Epidermal melanocyte (primary cell): ENCODE data around the gene ATG2B.
"Not testable (repeated sequence)": the region's sequence is repeated elsewhere in the genome, so short reads cannot be mapped to it uniquely, and the experiment has no call there.

Experiments
- DNase-seq: peaks from one replicate; pipeline ENCODE4 v3.0.0; 2011; ENCODE audit warnings: low spot score; ENCODE audit not compliant: insufficient read length

ATG2B gene

DNA sequence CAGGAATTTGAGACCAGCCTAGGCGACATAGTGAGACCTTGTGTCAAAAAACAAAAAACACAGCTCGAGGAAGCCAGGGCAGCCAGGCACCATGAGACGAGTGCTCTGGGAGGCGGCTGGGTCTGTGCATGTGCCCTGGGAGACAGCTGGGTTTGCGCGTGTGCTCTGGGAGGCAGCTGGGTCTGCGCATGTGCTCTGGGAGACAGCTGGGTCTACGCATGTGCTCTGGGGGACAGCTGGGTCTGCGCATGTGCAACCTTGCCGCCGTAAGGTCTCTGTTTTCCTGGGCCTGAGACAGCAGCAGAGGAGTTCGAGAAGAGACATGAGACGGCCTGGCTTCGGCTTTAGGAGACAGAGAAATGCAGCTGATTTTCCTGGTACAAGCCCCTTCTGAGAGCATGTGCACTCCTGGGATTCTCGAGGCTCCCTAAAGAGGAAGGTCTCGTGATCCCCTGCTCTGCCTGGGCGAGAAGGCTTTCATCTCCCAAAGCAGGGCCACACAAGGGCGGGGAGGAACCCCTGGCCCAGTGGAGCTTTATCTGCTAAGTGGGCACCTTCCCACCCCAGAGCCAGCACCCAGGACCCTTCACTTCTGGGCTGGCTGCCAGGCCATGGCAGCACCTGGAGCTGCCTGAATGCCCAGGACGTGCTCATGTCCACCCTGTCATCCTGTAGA is 110.7 kb downstream of the ATG2B start:
- DNase-seq = no peak

DNA sequence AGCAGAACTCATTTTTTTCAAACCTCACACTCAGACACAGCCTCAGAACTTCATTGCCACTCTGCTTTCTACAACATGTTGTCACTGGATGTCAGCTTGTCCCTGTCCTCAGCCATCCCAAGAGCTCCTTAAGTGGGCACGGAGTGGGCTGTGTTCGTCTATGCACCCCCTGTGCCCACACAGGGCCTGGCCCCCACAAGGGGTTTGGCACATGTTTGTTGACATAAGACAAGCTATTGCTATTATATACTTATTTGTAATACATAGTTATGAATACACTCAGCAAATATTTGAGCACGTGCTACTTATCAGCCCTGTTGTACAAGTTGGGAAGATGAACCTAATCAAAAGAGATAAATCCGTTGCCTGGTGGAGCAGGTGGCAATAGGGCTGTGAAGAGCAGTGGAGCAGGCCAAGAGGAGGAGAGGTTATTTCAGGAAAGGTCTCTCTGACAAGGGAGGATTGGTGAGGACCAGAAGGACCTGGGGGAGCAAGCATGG is 111.4 kb downstream of the ATG2B start:
- DNase-seq = no peak

DNA sequence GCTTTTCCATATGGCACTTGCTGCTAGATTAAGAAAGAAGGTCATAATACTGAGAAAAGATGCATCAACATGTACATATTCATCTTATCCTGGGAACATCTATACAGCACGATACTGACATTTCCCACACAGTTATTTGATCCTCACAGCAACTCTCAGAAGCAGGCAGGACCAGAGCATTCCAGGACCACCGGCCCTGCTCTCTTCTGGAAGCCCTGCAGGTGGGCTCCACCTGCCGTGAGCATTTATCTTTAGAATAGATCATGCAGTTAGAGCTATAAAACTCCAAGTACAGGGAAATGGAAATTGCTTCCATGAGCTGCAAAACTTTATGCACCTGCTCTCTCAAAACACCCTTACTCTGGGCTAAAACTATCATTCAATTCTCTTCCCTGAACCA is 112.7 kb downstream of the ATG2B start:
- no peak for DNase-seq

DNA sequence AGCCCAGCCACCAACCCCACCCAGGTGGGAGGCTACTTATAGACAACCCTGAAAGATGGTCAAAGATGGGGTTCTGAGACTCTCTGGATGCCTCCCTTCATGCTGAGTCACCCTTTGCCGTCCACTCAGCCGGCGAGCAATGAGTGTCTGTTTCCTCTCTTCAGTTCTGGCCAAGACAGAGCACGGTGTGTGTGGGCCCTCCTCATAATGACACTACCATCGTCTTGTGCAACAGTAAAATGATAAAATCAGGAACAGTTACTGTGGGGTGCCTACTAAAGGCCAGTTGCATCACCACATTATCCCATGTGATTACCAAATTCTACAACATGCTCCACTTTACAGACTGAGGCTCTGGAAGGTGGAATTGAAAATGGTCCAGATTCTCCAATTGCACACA is 114.1 kb downstream of the ATG2B start:
- no peak for DNase-seq

DNA sequence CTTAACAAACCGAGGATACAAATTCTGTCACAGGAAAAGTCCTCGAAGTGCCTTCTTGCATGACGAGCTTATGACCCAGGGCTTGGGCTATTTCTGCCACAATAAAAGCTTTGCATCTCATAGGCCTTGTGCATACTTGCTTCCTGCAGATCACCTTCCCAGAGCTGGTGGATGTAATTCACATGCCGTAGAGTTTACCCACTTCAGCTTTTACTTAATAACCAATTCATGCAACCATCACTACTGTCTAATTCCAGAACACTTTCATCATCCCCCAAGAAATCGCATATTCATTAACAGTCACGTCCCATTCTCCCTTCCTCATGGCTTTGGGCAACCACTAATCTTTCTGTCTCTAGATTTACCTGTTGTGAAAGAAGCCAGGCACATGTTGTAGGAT is 116.1 kb downstream of the ATG2B start:
- no peak for DNase-seq

DNA sequence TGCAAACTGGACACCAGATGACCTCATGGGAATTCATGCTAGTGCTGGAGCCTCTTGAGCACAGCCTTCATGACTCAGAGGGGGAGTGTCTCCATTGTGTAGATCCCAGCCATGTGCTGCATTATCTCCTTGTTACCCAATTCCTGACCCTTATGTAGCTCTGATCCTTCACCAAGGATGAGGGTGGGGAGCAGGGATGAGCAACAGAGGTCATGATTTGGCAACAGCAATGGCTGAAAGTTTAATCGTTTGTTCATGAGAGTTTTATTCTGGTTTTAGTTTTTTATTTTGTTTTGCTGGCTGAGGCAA is 116.6 kb downstream of the ATG2B start:
- DNase-seq = no peak

DNA sequence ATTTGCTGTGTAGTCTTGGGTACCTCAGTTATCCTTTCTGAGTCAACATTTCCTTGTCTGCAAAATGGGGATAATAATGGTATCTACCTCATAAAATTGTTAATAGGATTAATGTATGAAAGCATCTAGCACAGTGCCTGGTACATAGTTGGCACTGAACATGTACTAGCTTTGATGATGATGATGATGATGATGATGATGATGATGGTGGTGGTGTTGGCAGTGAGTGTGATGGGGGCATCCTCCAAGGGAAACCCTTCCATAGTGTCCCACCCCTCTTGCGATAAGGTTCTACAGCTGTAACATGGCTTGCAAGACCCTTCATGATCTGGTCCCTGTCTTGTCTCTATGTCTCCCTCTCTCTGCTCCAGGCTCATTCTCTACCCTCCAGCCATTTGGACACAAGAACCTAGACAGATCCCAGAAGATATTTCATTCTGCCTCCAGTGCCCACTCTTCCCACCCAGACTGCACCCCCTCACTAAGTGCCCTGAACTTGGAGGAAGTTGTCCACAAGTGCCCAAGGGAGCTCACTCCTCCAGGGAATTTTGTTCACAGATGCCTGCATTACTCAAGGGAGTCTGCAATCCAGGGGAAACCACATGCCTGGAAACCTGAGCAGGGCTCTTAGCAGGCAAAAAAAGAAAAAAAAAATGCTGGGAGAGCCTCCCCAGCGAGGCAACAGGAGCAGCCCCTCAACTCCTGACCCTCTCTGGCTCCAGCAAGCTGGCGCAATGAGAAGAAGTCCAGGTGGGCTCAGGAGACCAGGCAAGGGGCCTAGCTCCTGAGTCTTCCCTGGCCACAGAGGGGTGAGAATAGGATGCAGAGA is 117.2 kb downstream of the ATG2B start:
- DNase-seq = no peak

DNA sequence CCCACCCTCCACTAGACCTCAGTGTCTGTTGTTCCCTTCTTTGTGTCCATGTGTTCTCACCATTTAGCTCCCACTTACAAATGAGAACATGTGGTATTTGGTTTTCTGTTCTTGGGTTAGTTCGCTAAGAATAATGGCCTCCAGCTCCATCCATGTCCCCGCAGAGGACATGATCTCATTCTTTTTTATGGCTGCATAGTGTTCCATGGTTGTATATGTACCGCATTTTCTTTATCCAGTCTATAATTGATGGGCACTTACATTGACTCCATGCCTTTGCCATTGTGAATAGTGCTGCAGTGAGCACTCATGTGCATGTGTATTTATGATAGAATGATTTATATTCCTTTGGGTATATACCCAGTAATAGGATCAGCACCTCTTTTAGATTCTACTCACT is 118.1 kb downstream of the ATG2B start:
- not testable (repeated sequence) for DNase-seq

DNA sequence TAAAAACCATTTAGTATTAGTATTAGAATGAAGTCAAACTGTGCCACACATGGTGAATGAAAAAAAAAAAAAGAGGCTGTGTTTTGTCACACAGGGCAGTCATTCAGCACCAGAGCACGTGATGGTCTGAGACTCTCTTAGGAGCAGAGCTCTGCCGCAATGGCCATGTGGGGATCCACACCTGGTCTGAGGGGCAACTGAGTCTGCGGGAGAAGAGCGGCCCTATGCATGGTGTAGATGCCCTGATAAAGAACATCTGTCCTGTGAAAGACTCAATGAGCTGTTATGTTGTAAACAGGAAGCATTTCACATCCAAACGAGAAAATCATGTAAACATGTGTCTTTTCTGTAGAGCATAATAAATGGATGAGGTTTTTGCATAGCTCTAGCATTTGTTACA is 119.4 kb downstream of the ATG2B start:
- no peak for DNase-seq

DNA sequence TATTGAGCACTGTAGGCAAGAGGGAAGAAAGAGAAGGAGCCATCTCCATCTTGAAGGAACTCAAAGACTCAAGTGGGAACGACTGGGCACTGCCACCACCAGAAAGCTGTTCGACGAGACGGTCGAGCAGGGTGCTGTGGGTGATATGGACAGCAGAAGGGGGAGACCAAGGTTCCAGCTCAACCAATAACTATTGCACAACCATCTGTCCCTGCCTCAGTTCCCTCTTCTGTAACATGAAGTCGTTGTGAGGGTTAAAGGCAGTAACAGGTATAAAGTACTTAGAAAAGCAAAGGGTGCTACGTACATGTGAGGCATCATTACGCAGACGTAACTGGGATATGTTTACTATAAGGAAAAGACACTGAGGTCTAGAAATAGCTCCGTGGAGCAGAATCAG is 121.0 kb downstream of the ATG2B start:
- no peak for DNase-seq

DNA sequence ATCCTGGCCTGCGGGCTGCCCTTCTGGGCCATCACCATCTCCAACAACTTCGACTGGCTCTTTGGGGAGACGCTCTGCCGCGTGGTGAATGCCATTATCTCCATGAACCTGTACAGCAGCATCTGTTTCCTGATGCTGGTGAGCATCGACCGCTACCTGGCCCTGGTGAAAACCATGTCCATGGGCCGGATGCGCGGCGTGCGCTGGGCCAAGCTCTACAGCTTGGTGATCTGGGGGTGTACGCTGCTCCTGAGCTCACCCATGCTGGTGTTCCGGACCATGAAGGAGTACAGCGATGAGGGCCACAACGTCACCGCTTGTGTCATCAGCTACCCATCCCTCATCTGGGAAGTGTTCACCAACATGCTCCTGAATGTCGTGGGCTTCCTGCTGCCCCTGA is 122.5 kb downstream of the ATG2B start:
- DNase-seq = no peak

DNA sequence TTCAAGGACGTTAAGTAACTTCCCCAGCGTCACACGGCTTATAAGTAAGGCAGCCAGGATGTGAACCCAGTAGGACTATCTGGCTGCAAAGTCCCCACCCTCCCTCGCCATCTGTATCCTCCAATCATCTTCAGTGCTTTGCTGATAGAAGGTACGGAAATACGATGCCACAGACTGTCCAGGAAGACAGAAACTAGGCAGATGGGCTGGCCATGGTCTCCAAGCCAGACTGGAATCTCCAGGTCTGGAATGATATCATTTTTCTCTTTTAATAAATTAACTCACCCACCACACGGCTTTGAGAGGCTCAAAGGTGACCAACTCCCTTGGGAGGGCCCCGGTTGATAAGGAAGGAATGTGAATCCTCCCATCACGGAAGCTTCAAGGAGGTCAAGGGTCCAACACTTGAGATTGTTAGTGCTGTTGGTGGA is 123.4 kb downstream of the ATG2B start:
- no peak for DNase-seq

DNA sequence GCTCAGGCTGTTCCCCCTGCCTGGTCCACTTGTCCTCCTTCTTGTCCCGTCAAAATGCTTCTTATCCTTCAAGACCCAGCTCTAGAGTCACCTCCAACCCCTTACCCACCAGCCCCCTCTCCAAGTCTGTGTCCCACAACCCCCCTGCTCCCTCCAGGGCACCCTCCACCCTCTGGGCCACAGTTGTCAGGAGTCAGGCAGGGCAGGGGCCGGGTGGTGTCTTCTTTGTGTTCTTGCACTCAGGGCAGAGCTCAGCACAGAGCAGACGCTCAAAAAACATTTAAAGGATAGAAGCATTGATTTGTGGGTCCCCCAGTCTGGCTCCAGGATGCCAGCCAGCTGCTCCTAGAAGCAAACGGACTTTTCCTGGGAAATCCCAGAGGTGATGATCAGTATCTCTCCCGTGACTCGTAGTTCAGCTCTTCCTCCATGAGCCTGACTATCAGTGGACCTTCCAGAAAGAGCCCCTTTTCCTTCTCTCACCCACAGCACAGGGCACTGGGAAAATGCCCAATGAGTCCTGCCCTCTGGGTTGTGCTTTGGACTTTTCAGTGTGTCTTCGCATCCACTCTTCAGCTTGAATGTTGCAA is 124.4 kb downstream of the ATG2B start:
- DNase-seq = no peak

DNA sequence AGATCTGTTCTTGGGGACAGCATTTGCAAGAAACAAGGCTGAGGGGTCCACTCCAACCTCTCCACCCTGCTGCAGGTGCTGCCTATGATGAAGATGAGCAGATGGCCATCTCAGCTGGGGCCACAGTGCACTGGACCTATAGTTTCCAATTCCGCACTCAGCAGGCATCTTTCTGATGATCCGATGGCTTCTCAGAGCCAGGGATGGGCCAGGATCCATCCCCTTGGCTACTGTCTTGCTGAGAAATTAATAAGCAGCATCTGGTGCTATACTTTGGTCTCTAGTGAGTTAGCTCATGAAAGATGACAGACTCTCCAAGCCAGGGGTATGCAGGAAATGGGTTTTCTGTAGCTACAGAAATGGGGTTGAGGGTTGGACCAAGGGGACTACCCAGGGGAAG is 125.5 kb downstream of the ATG2B start:
- no peak for DNase-seq

DNA sequence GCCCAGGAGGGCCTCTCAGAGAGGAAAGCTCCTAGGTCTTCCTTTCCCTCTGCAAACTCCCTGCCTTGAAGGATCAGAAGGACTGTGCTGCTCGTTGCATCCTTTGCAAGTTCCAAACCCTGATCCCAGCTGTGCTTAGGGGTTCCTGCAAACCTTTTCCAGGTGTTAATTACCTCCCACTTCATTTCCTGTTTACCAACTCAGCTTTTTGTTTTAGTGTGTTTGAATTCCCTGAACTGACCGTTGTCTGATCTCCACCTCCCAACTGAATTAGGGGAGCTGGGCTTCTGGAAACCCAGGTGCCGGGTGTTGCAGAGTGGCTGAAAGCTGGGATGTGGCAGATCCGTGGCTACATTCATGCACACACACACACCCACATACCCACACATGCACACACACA is 127.7 kb downstream of the ATG2B start:
- no peak for DNase-seq

DNA sequence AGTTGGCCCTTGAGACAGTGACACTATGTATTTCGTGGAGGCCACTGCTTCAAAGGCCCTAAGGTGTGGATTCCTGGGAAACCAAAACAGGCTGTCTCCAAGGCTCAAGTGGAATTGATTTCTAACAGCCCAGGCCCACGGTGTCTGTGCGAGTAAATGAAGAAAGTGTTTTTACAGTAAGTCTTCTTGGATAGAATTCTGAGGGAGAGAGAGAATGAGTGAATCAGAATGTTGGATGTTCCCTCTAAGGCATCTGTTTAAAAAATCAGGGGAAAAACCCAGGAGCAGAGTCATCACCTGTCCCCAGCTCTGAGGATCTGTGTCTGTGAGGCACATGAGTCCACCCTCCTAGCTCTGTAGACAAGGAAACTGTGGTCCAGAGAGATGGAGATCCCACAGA is 129.5 kb downstream of the ATG2B start:
- DNase-seq = no peak

DNA sequence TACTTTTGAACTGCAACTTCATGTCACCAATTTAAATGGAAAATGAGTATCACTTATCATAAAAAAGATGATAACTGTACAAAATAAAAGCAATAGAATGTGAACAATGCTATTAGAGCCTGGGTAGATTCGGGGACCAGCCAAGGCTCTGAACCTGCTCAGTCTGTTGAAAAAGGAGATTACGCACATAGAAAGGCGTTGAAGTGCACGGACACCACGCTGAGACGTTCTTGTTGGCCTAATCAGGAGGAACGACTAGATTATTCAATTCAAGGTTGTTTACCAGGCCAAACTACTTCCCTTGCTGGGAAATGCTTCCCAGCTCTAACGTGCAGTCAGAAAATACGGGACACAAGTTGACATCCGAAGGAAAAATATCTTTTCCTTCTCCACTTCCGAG is 130.6 kb downstream of the ATG2B start:
- no peak for DNase-seq

DNA sequence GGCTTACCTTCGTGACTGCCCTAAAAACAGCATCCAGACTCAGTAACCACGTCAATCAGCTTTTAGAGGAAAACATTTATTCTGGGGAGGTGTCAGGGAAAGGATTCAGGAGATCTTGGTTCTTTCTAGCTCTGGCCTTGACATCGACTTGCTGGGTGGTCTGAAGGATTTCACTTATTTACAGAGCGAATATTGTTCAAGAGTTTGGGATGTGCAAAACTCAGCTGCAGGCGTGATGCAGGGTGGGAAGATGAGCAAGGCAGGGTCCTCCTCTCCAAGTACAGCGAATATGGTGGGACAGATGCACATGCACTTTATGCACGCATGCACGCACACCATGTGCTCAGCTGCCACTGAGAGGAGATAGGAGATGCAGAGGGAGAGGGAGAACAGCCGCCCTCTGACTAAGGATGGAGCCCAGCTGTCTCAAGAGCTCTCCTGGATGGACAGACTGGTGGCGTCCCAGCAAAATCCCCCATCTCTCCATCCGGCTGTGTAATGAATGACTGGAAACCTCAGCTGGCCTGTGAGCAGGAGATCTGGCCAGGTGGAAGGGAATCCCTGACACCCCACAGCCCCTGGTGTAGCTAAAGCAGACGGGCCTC is 131.5 kb downstream of the ATG2B start:
- DNase-seq = no peak

DNA sequence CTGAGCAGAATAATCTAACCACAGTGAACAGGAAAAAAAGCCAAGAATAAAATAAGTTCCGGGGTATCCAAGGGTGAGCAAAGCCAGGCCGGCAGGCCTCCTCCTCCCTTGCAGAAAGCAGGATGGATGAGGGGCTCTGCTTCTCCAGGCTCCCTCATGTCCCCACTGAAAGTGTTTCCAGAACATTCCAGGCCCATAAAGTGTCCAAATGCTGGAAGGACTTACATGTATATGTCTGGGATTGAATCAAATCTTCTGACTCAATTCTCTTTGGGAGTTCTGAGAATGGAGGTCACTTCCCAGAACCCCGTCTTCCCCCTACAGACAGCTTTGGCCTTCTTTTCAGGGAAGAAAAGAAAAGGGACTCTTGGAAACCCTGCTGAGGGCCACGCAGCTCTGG is 132.1 kb downstream of the ATG2B start:
- no peak for DNase-seq

DNA sequence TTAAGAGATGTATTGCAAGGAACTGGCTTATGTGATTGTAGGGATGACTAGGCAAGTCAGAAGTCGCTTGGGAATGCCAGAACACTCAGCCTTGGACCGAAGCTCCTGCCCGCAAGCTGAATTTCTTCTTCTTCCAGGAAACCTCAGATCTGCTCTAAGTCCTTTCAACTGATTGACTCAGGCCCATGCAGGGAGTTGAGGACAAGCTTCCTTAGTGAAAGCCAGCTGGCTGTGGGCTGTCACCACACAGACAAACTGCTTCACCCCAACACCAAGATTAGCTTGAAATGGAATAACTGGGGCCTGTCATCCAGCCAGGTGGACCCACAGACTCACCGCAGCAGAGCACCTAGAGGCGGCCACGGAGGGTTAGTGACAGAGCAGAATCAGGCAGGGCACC is 133.8 kb downstream of the ATG2B start:
- no peak for DNase-seq
